Cardiac muscle cell (in vitro differentiated cells and primary cell): ENCODE results near the gene POU3F3. TPM values are rescaled to one million over a fixed set of nuclear protein-coding genes. Genes with fewer than 3 reads are reported as not detected.

ENCODE experiments used
- DNase-seq, 2 donors: peaks; one replicate each; pipeline versions ENCODE4 v3.0.0 to v3.0.0-alpha.2; 2010 to 2017; ENCODE audit warnings: low read depth in 1 of 2, low spot score in 1 of 2
- H3K27ac ChIP-seq: fragments of 200-600 bp; sonication (generic); 2 replicates; pipeline ENCODE4 v1.5.1; 2016
- H3K27me3 ChIP-seq: fragments of 200-600 bp; sonication (generic); 2 replicates; pipeline ENCODE4 v1.6.0; 2016; ENCODE audit warnings: control low read depth
- H3K36me3 ChIP-seq: fragments of 200-600 bp; sonication (generic); 2 replicates; pipeline ENCODE4 v1.5.1; 2016; ENCODE audit warnings: control low read depth
- H3K4me1 ChIP-seq: fragments of 200-600 bp; sonication (generic); 2 replicates; pipeline ENCODE4 v1.8.1; 2017; ENCODE audit warnings: low read depth, mild to moderate bottlenecking, mixed run types
- H3K4me3 ChIP-seq: fragments of 200-600 bp; sonication (generic); 2 replicates; pipeline ENCODE4 v1.5.1; 2016; ENCODE audit warnings: mild to moderate bottlenecking
- H3K9me3 ChIP-seq: fragments of 200-600 bp; sonication (generic); 2 replicates; pipeline ENCODE4 v1.5.1; 2017; ENCODE audit warnings: low read depth, mild to moderate bottlenecking, control low read depth
- polyA plus RNA-seq: library from polyadenylated mRNA; unstranded; fragments of >200 nt; fragmentation: Nextera tagmentation; extraction: Ambion mirVana; gene quantifications from 2 replicates; pipeline ENCODE4 v1.2.1, GENCODE V29; 2016
- total RNA-seq: library from RNA; depleted of rRNA; stranded (reverse); fragments of >200 nt; gene quantifications from 2 replicates; pipeline ENCODE4 v1.2.3, GENCODE V29; 2016
- TF ChIP-seq, protein P1 (sequence below): IDR thresholded peaks from 2 replicates; pipeline ENCODE4 v1.5.1; 2012; ENCODE audit warnings: low read depth, mild to moderate bottlenecking, low read length

POU3F3 gene
- total and polyA plus RNA-seq, 2 experiments from 2014 or later = not detected

- TF ChIP-seq, protein P1, sequence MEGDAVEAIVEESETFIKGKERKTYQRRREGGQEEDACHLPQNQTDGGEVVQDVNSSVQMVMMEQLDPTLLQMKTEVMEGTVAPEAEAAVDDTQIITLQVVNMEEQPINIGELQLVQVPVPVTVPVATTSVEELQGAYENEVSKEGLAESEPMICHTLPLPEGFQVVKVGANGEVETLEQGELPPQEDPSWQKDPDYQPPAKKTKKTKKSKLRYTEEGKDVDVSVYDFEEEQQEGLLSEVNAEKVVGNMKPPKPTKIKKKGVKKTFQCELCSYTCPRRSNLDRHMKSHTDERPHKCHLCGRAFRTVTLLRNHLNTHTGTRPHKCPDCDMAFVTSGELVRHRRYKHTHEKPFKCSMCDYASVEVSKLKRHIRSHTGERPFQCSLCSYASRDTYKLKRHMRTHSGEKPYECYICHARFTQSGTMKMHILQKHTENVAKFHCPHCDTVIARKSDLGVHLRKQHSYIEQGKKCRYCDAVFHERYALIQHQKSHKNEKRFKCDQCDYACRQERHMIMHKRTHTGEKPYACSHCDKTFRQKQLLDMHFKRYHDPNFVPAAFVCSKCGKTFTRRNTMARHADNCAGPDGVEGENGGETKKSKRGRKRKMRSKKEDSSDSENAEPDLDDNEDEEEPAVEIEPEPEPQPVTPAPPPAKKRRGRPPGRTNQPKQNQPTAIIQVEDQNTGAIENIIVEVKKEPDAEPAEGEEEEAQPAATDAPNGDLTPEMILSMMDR = no peak
- H3K36me3 ChIP-seq = no peaks in the 10 kb centered on the region
- H3K27ac ChIP-seq = no peak overlapping the region
- peaks cover 2% of the 10 kb centered on the region for H3K9me3 ChIP-seq
- H3K4me1 ChIP-seq = no peaks in the 10 kb centered on the region
- peaks cover 33% of the 10 kb centered on the region for H3K27me3 ChIP-seq
- no peak overlapping the region for H3K4me3 ChIP-seq
- DNase-seq = no peak
These were observed 17.6 kb upstream of the POU3F3 start for GRCh38 chr2:104836265-104836664.

DNA sequence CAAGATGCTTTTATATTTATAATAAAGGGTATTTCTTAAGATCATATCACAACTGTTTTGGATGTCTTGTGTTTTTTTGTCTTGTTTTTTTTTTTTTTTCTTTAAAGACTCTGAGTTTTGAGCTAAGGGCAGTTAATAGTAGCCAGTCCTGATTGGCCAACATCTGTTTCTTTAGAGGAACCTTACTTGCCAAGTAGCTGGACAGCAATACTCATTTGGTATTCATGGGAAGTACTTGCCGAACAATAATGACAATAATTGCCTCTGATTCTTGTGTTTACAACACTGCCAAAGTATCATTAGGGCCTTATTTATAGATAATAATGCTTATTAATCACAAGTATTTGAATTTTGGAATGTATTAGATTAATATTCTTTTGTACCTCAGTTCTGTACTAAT lies 17.1 kb upstream of the POU3F3 start:
- no peaks in the 10 kb centered on the region for H3K4me1 ChIP-seq
- peaks cover 2% of the 10 kb centered on the region for H3K9me3 ChIP-seq
- no peaks in the 10 kb centered on the region for H3K36me3 ChIP-seq
- no peak overlapping the region for H3K27ac ChIP-seq
- no peak for DNase-seq
- peaks cover 38% of the 10 kb centered on the region for H3K27me3 ChIP-seq
- TF ChIP-seq, protein P1 = no peak
- no peak overlapping the region for H3K4me3 ChIP-seq

DNA sequence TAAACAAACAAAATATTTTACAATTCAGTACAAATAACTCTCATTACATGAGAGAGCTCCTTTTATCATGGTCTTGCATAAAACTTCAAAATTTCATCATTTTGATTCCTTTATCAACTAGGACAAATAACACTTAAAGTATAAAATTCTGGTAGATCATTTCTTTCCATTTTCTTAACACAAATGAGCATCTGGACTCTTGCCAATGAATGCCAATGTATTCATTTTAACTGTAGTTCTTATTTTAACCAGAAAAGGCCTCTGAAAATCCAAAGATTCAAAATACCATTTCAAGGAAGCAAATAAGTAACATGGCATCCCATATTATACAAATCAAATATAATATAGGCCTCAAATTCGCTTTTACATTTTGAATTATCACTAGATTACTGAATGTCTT lies 13.8 kb upstream of the POU3F3 start:
- TF ChIP-seq, protein P1 = no peak
- H3K9me3 ChIP-seq = no peaks in the 10 kb centered on the region
- no peaks in the 10 kb centered on the region for H3K4me1 ChIP-seq
- DNase-seq = no peak
- no peaks in the 10 kb centered on the region for H3K36me3 ChIP-seq
- H3K27ac ChIP-seq = no peak overlapping the region
- H3K27me3 ChIP-seq = peaks cover 72% of the 10 kb centered on the region
- H3K4me3 ChIP-seq = no peak overlapping the region

DNA sequence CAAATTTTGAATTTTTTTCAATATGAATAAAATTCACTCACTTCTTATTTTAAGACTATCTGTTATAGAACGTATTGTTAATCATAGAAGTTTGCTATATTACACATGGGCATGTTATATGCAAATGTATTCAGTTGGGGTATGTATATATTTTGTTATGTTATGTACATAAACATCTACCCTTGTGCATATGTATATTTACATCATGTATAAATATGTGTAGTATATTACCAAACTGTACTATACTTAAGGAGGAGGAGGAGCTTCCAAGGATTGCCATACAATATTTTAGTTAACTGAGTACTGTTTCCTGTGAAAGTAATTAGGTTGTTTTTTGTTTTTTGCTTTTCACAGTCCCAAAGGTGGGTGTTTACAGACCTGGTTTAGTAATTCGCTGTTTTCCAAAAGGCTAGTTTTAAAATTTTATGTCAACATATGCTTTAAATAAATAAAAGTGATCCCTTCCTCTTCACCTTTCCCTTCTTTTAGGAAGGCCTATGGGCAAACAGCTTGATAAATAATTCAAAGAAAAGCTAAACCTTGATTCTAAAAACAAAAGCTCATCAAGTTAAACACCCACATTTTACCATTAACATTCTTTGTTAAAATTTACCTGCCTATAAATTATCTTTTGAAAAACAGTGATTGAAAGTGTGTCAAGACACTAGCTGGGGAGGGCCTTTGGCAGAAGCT lies 12.9 kb upstream of the POU3F3 start:
- H3K4me1 ChIP-seq = no peaks in the 10 kb centered on the region
- no peak for DNase-seq
- no peak overlapping the region for H3K27ac ChIP-seq
- H3K36me3 ChIP-seq = no peaks in the 10 kb centered on the region
- H3K4me3 ChIP-seq = no peak overlapping the region
- TF ChIP-seq, protein P1 = no peak
- peaks cover 80% of the 10 kb centered on the region for H3K27me3 ChIP-seq
- H3K9me3 ChIP-seq = no peaks in the 10 kb centered on the region

DNA sequence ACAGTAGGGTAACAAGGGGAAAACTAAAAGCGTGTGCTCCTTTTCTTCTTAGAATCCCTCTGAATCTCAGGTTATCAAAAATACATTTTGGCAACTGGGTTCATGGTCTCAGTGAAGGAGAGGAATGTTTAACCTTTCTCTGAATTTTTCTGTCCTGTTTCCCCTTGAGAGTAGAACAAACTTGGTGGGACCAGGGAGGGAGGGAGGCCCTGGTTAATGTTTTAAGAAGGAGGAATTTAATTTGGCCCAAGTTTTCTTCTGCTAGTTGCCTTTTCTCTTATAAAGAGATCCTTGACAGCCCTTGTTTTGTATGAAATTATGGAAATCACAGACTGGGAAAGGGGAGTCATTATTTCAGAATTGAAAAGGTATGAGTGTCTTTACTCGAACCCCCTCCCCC lies 12.2 kb upstream of the POU3F3 start:
- Histone ChIP-seq H3K4me1 (no peaks in the 10 kb centered on the region), H3K36me3 (no peaks in the 10 kb centered on the region), H3K27ac (no peak overlapping the region), H3K27me3 (peaks cover 87% of the 10 kb centered on the region), H3K9me3 (no peaks in the 10 kb centered on the region), H3K4me3 (no peak overlapping the region)
- no peak for DNase-seq
- TF ChIP-seq, protein P1 = no peak
